Brain pericyte (primary cell): ENCODE measurements around the gene SPINK7.

ENCODE experiments used
- DNase-seq: peaks from one replicate; pipeline ENCODE4 v3.0.0-alpha.2; 2012; ENCODE audit warnings: low read depth, low spot score

Gene SPINK7

GRCh38 chr5:148343603-148344487 lies 31.6 kb downstream of the SPINK7 start:
- no peak for DNase-seq

GRCh38 chr5:148347706-148348105 lies 35.5 kb downstream of the SPINK7 start:
- no peak for DNase-seq

GRCh38 chr5:148352696-148353095 lies 40.5 kb downstream of the SPINK7 start:
- DNase-seq, result no peak

GRCh38 chr5:148353634-148354033 lies 41.4 kb downstream of the SPINK7 start:
- DNase-seq, result no peak

GRCh38 chr5:148364343-148364742 lies 52.1 kb downstream of the SPINK7 start:
- no peak for DNase-seq
